GM12872 (cell line): ENCODE data around the gene CDK5RAP2.

Experiments used
- CTCF ChIP-seq: IDR thresholded peaks from 3 replicates; pipeline ENCODE4 v1.5.1; 2011; ENCODE audit warnings: low read depth, mild to moderate bottlenecking, low read length, moderate library complexity; ENCODE audit not compliant: insufficient read depth

The CDK5RAP2 gene

GRCh38 chr9:120410925-120411501 lies 169.0 kb downstream of the CDK5RAP2 start:
- TF ChIP-seq CTCF = no peak

- TF ChIP-seq CTCF = no peak
Measured at GRCh38 chr9:120408680-120409258, 171.2 kb downstream of the CDK5RAP2 start.

GRCh38 chr9:120405860-120406259 lies 174.1 kb downstream of the CDK5RAP2 start:
- no peak for TF ChIP-seq CTCF

GRCh38 chr9:120405134-120405533 lies 174.8 kb downstream of the CDK5RAP2 start:
- TF ChIP-seq CTCF = no peak

GRCh38 chr9:120403543-120403856 lies 176.5 kb downstream of the CDK5RAP2 start:
- no peak for TF ChIP-seq CTCF

GRCh38 chr9:120402741-120403542 lies 177.0 kb downstream of the CDK5RAP2 start:
- no peak for TF ChIP-seq CTCF

- no peak for TF ChIP-seq CTCF
Measured at GRCh38 chr9:120399940-120400339, 180.0 kb downstream of the CDK5RAP2 start.
